ENCODE results near the gene ABCA12.

ABCA12 gene

GRCh38 chr2:215032153-215032552, 106.3 kb downstream of the ABCA12 start:
- H3K27ac Mint-ChIP-seq, result no peak overlapping the region
- no peaks in the 10 kb centered on the region for H3K4me1 Mint-ChIP-seq (ENCODE audit: low read depth)
- no peaks in the 10 kb centered on the region for H3K9me3 Mint-ChIP-seq (ENCODE audit: low read depth)
- H3K27me3 Mint-ChIP-seq, result peaks cover 3% of the 10 kb centered on the region
- no peaks in the 10 kb centered on the region for H3K36me3 Mint-ChIP-seq
- H3K4me3 Mint-ChIP-seq, result no peak overlapping the region

- no peaks in the 10 kb centered on the region for H3K4me1 Mint-ChIP-seq (ENCODE audit: low read depth)
- peaks cover 3% of the 10 kb centered on the region for H3K27me3 Mint-ChIP-seq
- no peak overlapping the region for H3K4me3 Mint-ChIP-seq
- no peaks in the 10 kb centered on the region for H3K9me3 Mint-ChIP-seq (ENCODE audit: low read depth)
- no peak overlapping the region for H3K27ac Mint-ChIP-seq
- H3K36me3 Mint-ChIP-seq, result no peaks in the 10 kb centered on the region
Observed at GRCh38 chr2:215031321-215031720, 107.1 kb downstream of the ABCA12 start.

- Mint-ChIP-seq H3K4me1 (ENCODE audit: low read depth) (no peaks in the 10 kb centered on the region), H3K27ac (no peak overlapping the region), H3K27me3 (peaks cover 3% of the 10 kb centered on the region), H3K4me3 (no peak overlapping the region), H3K9me3 (ENCODE audit: low read depth) (no peaks in the 10 kb centered on the region), H3K36me3 (no peaks in the 10 kb centered on the region)
Observed at GRCh38 chr2:215029936-215030335, 108.5 kb downstream of the ABCA12 start.

- peaks cover 3% of the 10 kb centered on the region for H3K27me3 Mint-ChIP-seq
- H3K4me1 Mint-ChIP-seq (ENCODE audit: low read depth), result no peaks in the 10 kb centered on the region
- H3K4me3 Mint-ChIP-seq, result no peak overlapping the region
- no peaks in the 10 kb centered on the region for H3K9me3 Mint-ChIP-seq (ENCODE audit: low read depth)
- H3K27ac Mint-ChIP-seq, result no peak overlapping the region
- H3K36me3 Mint-ChIP-seq, result no peaks in the 10 kb centered on the region
Observed at GRCh38 chr2:215028231-215028630, 110.2 kb downstream of the ABCA12 start.

GRCh38 chr2:215027779-215028178, 110.6 kb downstream of the ABCA12 start:
- H3K4me3 Mint-ChIP-seq, result no peak overlapping the region
- H3K36me3 Mint-ChIP-seq, result no peaks in the 10 kb centered on the region
- no peaks in the 10 kb centered on the region for H3K4me1 Mint-ChIP-seq (ENCODE audit: low read depth)
- H3K9me3 Mint-ChIP-seq (ENCODE audit: low read depth), result no peaks in the 10 kb centered on the region
- H3K27ac Mint-ChIP-seq, result no peak overlapping the region
- peaks cover 3% of the 10 kb centered on the region for H3K27me3 Mint-ChIP-seq

- no peaks in the 10 kb centered on the region for H3K4me1 Mint-ChIP-seq (ENCODE audit: low read depth)
- H3K36me3 Mint-ChIP-seq, result no peaks in the 10 kb centered on the region
- no peak overlapping the region for H3K4me3 Mint-ChIP-seq
- H3K9me3 Mint-ChIP-seq (ENCODE audit: low read depth), result no peaks in the 10 kb centered on the region
- no peaks in the 10 kb centered on the region for H3K27me3 Mint-ChIP-seq
- no peak overlapping the region for H3K27ac Mint-ChIP-seq
Observed at GRCh38 chr2:215022910-215023309, 115.5 kb downstream of the ABCA12 start.

- Mint-ChIP-seq H3K9me3 (ENCODE audit: low read depth) (no peaks in the 10 kb centered on the region), H3K4me3 (no peak overlapping the region), H3K27ac (no peak overlapping the region), H3K36me3 (no peaks in the 10 kb centered on the region), H3K27me3 (no peaks in the 10 kb centered on the region), H3K4me1 (ENCODE audit: low read depth) (no peaks in the 10 kb centered on the region)
Observed at GRCh38 chr2:215022418-215022817, 116.0 kb downstream of the ABCA12 start.

- H3K36me3 Mint-ChIP-seq, result no peaks in the 10 kb centered on the region
- H3K4me3 Mint-ChIP-seq, result no peak overlapping the region
- no peaks in the 10 kb centered on the region for H3K9me3 Mint-ChIP-seq (ENCODE audit: low read depth)
- peaks cover 2% of the 10 kb centered on the region for H3K27me3 Mint-ChIP-seq
- H3K27ac Mint-ChIP-seq, result no peak overlapping the region
- H3K4me1 Mint-ChIP-seq (ENCODE audit: low read depth), result no peaks in the 10 kb centered on the region
Observed at GRCh38 chr2:215020283-215020682, 118.1 kb downstream of the ABCA12 start.

- H3K27me3 Mint-ChIP-seq, result peaks cover 2% of the 10 kb centered on the region
- H3K4me3 Mint-ChIP-seq, result no peak overlapping the region
- no peaks in the 10 kb centered on the region for H3K36me3 Mint-ChIP-seq
- H3K4me1 Mint-ChIP-seq (ENCODE audit: low read depth), result no peaks in the 10 kb centered on the region
- H3K27ac Mint-ChIP-seq, result no peak overlapping the region
- no peaks in the 10 kb centered on the region for H3K9me3 Mint-ChIP-seq (ENCODE audit: low read depth)
Observed at GRCh38 chr2:215019521-215020145, 118.8 kb downstream of the ABCA12 start.

- no peaks in the 10 kb centered on the region for H3K36me3 Mint-ChIP-seq
- no peak overlapping the region for H3K4me3 Mint-ChIP-seq
- no peak overlapping the region for H3K27ac Mint-ChIP-seq
Observed at GRCh38 chr2:215019085-215019484, 119.3 kb downstream of the ABCA12 start.

GRCh38 chr2:215015421-215015820, 123.0 kb downstream of the ABCA12 start:
- Mint-ChIP-seq H3K4me1 (ENCODE audit: low read depth) (no peaks in the 10 kb centered on the region), H3K27ac (no peak overlapping the region), H3K36me3 (no peaks in the 10 kb centered on the region), H3K9me3 (ENCODE audit: low read depth) (no peaks in the 10 kb centered on the region), H3K27me3 (peaks cover 2% of the 10 kb centered on the region), H3K4me3 (no peak overlapping the region)

More at GRCh38 chr2:215019085-215019484, 119.3 kb downstream of the ABCA12 start:
- H3K27me3 Mint-ChIP-seq, result peaks cover 2% of the 10 kb centered on the region
- no peaks in the 10 kb centered on the region for H3K4me1 Mint-ChIP-seq (ENCODE audit: low read depth)
- no peaks in the 10 kb centered on the region for H3K9me3 Mint-ChIP-seq (ENCODE audit: low read depth)

GRCh38 chr2:215010390-215010789, 128.0 kb downstream of the ABCA12 start:
- no peaks in the 10 kb centered on the region for H3K4me1 Mint-ChIP-seq (ENCODE audit: low read depth)
- peaks cover 4% of the 10 kb centered on the region for H3K27me3 Mint-ChIP-seq
- H3K36me3 Mint-ChIP-seq, result no peaks in the 10 kb centered on the region
- H3K27ac Mint-ChIP-seq, result no peak overlapping the region
- no peaks in the 10 kb centered on the region for H3K9me3 Mint-ChIP-seq (ENCODE audit: low read depth)
- no peak overlapping the region for H3K4me3 Mint-ChIP-seq

- Mint-ChIP-seq H3K4me1 (ENCODE audit: low read depth) (no peaks in the 10 kb centered on the region), H3K36me3 (no peaks in the 10 kb centered on the region), H3K4me3 (no peak overlapping the region)
Observed at GRCh38 chr2:215003001-215003400, 135.4 kb downstream of the ABCA12 start.

GRCh38 chr2:215002500-215002899, 135.9 kb downstream of the ABCA12 start:
- Mint-ChIP-seq H3K27me3 (peaks cover 9% of the 10 kb centered on the region), H3K9me3 (ENCODE audit: low read depth) (no peaks in the 10 kb centered on the region), H3K27ac (no peak overlapping the region), H3K4me3 (no peak overlapping the region), H3K36me3 (no peaks in the 10 kb centered on the region), H3K4me1 (ENCODE audit: low read depth) (no peaks in the 10 kb centered on the region)

More at GRCh38 chr2:215003001-215003400, 135.4 kb downstream of the ABCA12 start:
- Mint-ChIP-seq H3K27me3 (peaks cover 9% of the 10 kb centered on the region), H3K27ac (no peak overlapping the region), H3K9me3 (ENCODE audit: low read depth) (no peaks in the 10 kb centered on the region)

GRCh38 chr2:215000721-215001120, 137.7 kb downstream of the ABCA12 start:
- no peaks in the 10 kb centered on the region for H3K36me3 Mint-ChIP-seq
- no peaks in the 10 kb centered on the region for H3K9me3 Mint-ChIP-seq (ENCODE audit: low read depth)
- H3K27ac Mint-ChIP-seq, result no peak overlapping the region
- no peak overlapping the region for H3K4me3 Mint-ChIP-seq
- H3K27me3 Mint-ChIP-seq, result peaks cover 5% of the 10 kb centered on the region
- no peaks in the 10 kb centered on the region for H3K4me1 Mint-ChIP-seq (ENCODE audit: low read depth)

GRCh38 chr2:214995926-214996670, 142.3 kb downstream of the ABCA12 start:
- no peak overlapping the region for H3K4me3 Mint-ChIP-seq
- peaks cover 5% of the 10 kb centered on the region for H3K27me3 Mint-ChIP-seq
- no peaks in the 10 kb centered on the region for H3K9me3 Mint-ChIP-seq (ENCODE audit: low read depth)
- H3K27ac Mint-ChIP-seq, result no peak overlapping the region
- H3K36me3 Mint-ChIP-seq, result no peaks in the 10 kb centered on the region
- H3K4me1 Mint-ChIP-seq (ENCODE audit: low read depth), result no peaks in the 10 kb centered on the region
